Left ventricle myocardium inferior (tissue), 1 donor: ENCODE data around the gene ULBP2. TPM values are rescaled to one million over a fixed set of nuclear protein-coding genes. Genes with fewer than 3 reads are reported as not detected.

Experiments used
- DNase-seq: peaks from one replicate; pipeline ENCODE4 v3.0.0-alpha.2; 2020
- H3K27ac ChIP-seq: fragments of 200-600 bp; replicated peaks from 2 replicates; pipeline ENCODE4 v1.8.0; 2021
- H3K27me3 ChIP-seq: fragments of 200-600 bp; 2 replicates; pipeline ENCODE4 v1.8.0; 2021; ENCODE audit warnings: low read depth
- H3K36me3 ChIP-seq: fragments of 200-600 bp; 2 replicates; pipeline ENCODE4 v1.8.0; 2021
- H3K4me1 ChIP-seq: fragments of 200-600 bp; 2 replicates; pipeline ENCODE4 v1.8.0; 2021
- H3K4me3 ChIP-seq: fragments of 200-600 bp; 2 replicates; pipeline ENCODE4 v1.8.0; 2021; ENCODE audit warnings: mild to moderate bottlenecking, moderate library complexity
- H3K9me3 ChIP-seq: fragments of 200-600 bp; replicated peaks from 2 replicates; pipeline ENCODE4 v1.8.0; 2021
- CTCF ChIP-seq: fragments of 200-600 bp; IDR thresholded peaks from 2 replicates; pipeline ENCODE4 v1.8.0; 2021; ENCODE audit warnings: antibody characterized with exemption, mild to moderate bottlenecking, borderline replicate concordance
- intact Hi-C: fragments of 100-400 bp; cut with micrococcal nuclease; formaldehyde crosslinking; loops from one replicate; pipeline ENCODE4 v1.11.0; 2022
- total RNA-seq: library from RNA; stranded (reverse); fragmentation: NEBNext Ultra II Directional; extraction: Animal tissue kit (Norgen Biotek cat#: 25700); gene quantifications from one replicate; pipeline ENCODE4 v1.2.1, GENCODE V29; 2021
- donor health status: DM: no; HTN: yes; CAD: no; lungs with severe emphysema.

The ULBP2 gene
- total RNA-seq, 1 donor from 2014 or later = 0.93 TPM

DNA sequence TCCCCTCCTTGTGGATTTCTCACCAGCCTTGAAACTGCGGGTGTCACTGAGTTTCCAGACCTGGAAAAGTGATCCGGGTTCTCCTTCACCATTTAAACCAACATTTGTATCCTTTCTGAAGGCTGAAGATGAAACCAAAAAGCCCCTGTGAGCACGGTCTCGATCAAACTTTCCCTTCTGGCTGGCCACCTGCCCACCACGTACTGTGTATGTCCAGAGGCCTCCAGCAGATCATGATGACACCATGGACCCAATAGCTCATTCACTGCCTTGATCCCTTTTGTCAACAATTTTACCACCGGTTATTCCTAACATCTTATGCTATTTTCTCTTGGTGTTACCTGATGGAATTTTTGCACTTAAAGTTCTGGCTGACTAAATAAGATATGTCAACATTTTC lies 37.5 kb downstream of the ULBP2 start:
- H3K4me3 ChIP-seq = no peak overlapping the region
- no peaks in the 10 kb centered on the region for H3K36me3 ChIP-seq
- TF ChIP-seq CTCF = no peak
- no peaks in the 10 kb centered on the region for H3K4me1 ChIP-seq
- H3K9me3 ChIP-seq = no peaks in the 10 kb centered on the region
- intact Hi-C loops = no loop called here
- no peak for DNase-seq
- peaks cover 85% of the 10 kb centered on the region for H3K27me3 ChIP-seq
- no peak overlapping the region for H3K27ac ChIP-seq

DNA sequence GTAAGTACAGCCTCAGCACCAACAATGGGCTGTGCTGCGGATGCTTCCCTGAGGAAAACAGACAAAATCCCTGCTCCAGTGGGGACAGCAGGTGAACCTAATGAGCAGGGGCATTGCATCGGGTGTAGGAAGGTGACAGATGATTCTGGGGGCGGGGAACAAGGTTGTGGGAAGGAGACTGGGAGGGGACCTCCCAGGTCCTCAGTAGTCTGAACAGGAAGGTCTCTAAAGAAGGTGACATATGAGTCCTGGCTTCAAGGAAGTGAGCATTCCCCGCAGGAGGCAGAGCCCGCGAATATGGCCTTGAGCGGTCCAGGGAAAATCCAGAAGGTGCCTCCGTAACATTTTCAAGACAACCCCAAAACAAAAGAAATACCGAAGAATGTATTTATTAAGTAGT lies 41.3 kb downstream of the ULBP2 start:
- H3K4me1 ChIP-seq = no peaks in the 10 kb centered on the region
- H3K27me3 ChIP-seq = peaks cover 91% of the 10 kb centered on the region
- intact Hi-C loops = no loop called here
- no peaks in the 10 kb centered on the region for H3K36me3 ChIP-seq
- DNase-seq = no peak
- H3K9me3 ChIP-seq = peaks cover 10% of the 10 kb centered on the region
- TF ChIP-seq CTCF = no peak
- no peak overlapping the region for H3K27ac ChIP-seq
- H3K4me3 ChIP-seq = no peak overlapping the region

GRCh38 chr6:149984773-149985172 lies 43.0 kb downstream of the ULBP2 start:
- Histone ChIP-seq H3K27me3 (peaks cover 93% of the 10 kb centered on the region), H3K9me3 (peaks cover 22% of the 10 kb centered on the region), H3K4me3 (no peak overlapping the region), H3K4me1 (peaks cover 3% of the 10 kb centered on the region), H3K27ac (no peak overlapping the region), H3K36me3 (no peaks in the 10 kb centered on the region)
- DNase-seq = no peak
- TF ChIP-seq CTCF = no peak
- intact Hi-C loops = no loop called here

DNA sequence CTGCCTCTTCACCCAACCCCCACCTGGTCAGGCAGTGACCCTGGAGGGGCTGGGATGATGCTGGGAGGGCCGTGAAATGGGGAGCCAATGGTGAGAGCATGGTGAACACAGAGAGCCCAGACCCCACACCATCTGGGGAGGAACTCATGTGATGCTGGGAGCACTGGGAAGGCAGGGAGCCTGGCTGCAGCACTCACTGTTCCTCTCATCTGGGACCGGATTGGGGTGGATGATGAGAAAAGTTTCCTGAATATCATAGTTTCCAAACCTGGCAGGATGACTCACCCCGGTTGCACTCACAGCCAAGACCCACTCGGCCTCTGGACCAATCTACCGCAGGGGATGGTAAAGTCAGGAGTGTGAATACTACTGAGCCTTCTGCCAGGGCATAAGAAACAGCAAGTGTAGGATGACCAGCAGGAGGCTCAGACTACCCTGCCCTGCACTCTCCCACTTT lies 43.7 kb downstream of the ULBP2 start:
- no peak overlapping the region for H3K4me3 ChIP-seq
- H3K9me3 ChIP-seq = peaks cover 22% of the 10 kb centered on the region
- H3K27ac ChIP-seq = no peak overlapping the region
- no peak for TF ChIP-seq CTCF
- DNase-seq = no peak
- H3K36me3 ChIP-seq = no peaks in the 10 kb centered on the region
- H3K4me1 ChIP-seq = peaks cover 10% of the 10 kb centered on the region
- intact Hi-C loops = no loop called here
- peaks cover 93% of the 10 kb centered on the region for H3K27me3 ChIP-seq

- no peak for TF ChIP-seq CTCF
- Histone ChIP-seq H3K27me3 (peaks cover 93% of the 10 kb centered on the region), H3K36me3 (no peaks in the 10 kb centered on the region), H3K9me3 (peaks cover 22% of the 10 kb centered on the region), H3K4me3 (no peak overlapping the region), H3K4me1 (peaks cover 19% of the 10 kb centered on the region), H3K27ac (no peak overlapping the region)
- intact Hi-C loops = no loop called here
- DNase-seq = no peak
These were observed 45.8 kb downstream of the ULBP2 start for GRCh38 chr6:149987602-149988107.
